Spinal cord (tissue), 10 donors: ENCODE measurements around the gene NR1D2. TPM values are rescaled to one million over a fixed set of nuclear protein-coding genes. Genes with fewer than 3 reads are reported as not detected.
"Not testable (repeated sequence)": the region's sequence is repeated elsewhere in the genome, so short reads cannot be mapped to it uniquely, and the experiment has no call there.

Source experiments
- DNase-seq, 6 donors: peaks; one replicate each; pipeline versions ENCODE4 v3.0.0 to v3.0.0-alpha.2; 2013 to 2015; ENCODE audit warnings: low spot score in 6 of 6, low read depth in 4 of 6
- H3K27ac ChIP-seq: one replicate; pipeline ENCODE4 v1.5.1; 2013; ENCODE audit warnings: low read depth, low read length, control low read depth
- H3K27me3 ChIP-seq: one replicate; pipeline ENCODE4 v1.6.1; 2013; ENCODE audit warnings: low read length; ENCODE audit not compliant: control insufficient read depth, insufficient read depth
- H3K36me3 ChIP-seq: one replicate; pipeline ENCODE4 v1.6.1; 2013; ENCODE audit warnings: low read length; ENCODE audit not compliant: control insufficient read depth, insufficient read depth
- H3K4me1 ChIP-seq: one replicate; pipeline ENCODE4 v1.6.1; 2013; ENCODE audit warnings: low read length; ENCODE audit not compliant: control insufficient read depth, insufficient read depth
- H3K4me3 ChIP-seq: one replicate; pipeline ENCODE4 v1.5.1; 2013; ENCODE audit warnings: low read depth, low read length, control low read depth
- H3K9me3 ChIP-seq: one replicate; pipeline ENCODE4 v1.6.1; 2013; ENCODE audit warnings: low read length; ENCODE audit not compliant: control insufficient read depth, insufficient read depth
- WGBS: methylation state at CpG from one replicate; pipeline ENCODE4 v1.1.5; 2013; ENCODE audit warnings: missing lambda C conversion rate; ENCODE audit not compliant: insufficient coverage; 5-methylcytosine and 5-hydroxymethylcytosine counted together
- polyA plus RNA-seq, 2 donors: library from polyadenylated mRNA; unstranded; fragments of 120-200 nt; gene quantifications; one replicate each; pipeline ENCODE4 v1.2.1, GENCODE V29; 2013; ENCODE audit not compliant: insufficient read length in 2 of 2
- total RNA-seq, 2 donors: library from RNA; depleted of rRNA in 1 of 2; stranded (reverse); fragments of 120-200 nt in 1 of 2; fragments of >200 nt in 1 of 2; gene quantifications; one replicate each; pipeline versions ENCODE4 v1.2.3 to v1.2.4, GENCODE V29; 2013 to 2014
- donor health status: healthy.

The NR1D2 gene
- total and polyA plus RNA-seq, 4 donors: 26.2 to 70.9 (median 43.3) TPM

DNA sequence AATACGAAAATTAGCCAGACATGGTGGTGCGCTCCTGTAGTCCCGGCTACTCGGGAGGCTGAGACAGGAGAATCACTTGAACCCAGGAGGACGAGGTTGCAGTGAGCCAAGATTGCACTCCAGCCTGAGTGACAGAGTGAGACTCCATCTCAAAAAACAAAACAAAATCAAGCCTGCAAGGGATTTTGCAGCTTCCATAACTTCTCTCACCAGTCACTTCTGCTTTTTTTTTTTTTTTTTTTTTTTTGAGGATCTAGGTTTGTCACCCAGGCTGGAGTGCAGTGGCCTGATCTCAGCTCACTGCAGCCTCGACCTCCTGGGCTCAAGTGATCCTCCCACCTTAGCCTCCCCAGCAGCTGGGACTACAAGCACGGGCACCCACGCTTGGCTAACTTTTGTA, 65.7 kb downstream of the NR1D2 start:
- DNase-seq, H3K27me3 ChIP-seq, H3K9me3 ChIP-seq, H3K36me3 ChIP-seq, H3K4me3 ChIP-seq, H3K4me1 ChIP-seq, H3K27ac ChIP-seq: not testable (repeated sequence)
- 96% methylated on average over 7 of the region's 8 CpGs for WGBS

- peak in 1 of 6 donors; percentile 51 for DNase-seq
- Histone ChIP-seq H3K4me3 (no peak overlapping the region), H3K27me3 (no peaks in the 10 kb centered on the region), H3K9me3 (no peaks in the 10 kb centered on the region), H3K4me1 (no peaks in the 10 kb centered on the region), H3K36me3 (no peaks in the 10 kb centered on the region), H3K27ac (no peak overlapping the region)
- 47% methylated on average over 2 of the region's 2 CpGs for WGBS
Measured at GRCh38 chr3:24012589-24013269, 67.6 kb downstream of the NR1D2 start.

- peak in 1 of 6 donors; percentile 26 for DNase-seq
- Histone ChIP-seq H3K4me1 (no peaks in the 10 kb centered on the region), H3K4me3 (no peak overlapping the region), H3K9me3 (no peaks in the 10 kb centered on the region), H3K27ac (no peak overlapping the region), H3K36me3 (peaks cover 2% of the 10 kb centered on the region), H3K27me3 (no peaks in the 10 kb centered on the region)
Measured at GRCh38 chr3:24017305-24017704, 72.2 kb downstream of the NR1D2 start.

DNA sequence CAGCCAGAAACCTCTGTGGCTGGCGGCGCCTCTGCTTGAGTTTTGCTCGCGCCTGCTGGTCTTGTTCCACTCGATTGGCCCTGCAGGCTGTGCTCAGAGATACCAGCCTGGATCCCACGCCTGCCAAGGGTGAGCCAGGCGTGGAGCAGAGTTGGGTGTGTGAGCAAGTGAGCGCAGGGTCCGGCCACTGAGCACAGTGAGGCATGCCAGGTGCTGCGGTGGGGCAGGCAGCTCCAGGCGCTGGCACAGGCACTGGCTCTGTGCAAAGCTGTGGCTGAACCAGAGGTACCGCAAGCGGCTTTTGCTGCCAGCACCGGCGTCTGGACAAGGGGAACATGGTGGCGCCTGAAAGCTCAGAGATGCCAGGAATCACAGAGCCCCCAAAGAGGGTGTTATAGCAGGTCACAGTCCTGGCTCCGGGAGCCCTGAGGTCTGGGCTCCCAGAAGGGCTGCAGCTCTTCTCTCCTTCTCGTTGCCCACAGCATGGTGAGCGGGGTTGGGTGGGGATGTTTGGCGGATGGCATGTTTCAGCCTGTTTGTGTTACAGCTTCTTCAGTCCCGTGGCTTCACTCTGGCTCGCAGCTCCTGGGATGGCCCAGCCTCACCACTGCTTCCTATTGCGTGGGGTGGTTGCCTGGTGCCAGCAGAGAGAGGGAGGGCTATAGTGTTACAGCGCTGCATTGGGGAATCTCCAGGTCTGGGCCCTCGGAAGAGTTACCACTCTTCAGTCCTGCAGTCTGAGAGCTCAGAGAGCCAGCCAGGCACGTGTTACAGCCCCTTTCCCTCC, 73.9 kb downstream of the NR1D2 start:
- no peaks in the 10 kb centered on the region for H3K27me3 ChIP-seq
- H3K36me3 ChIP-seq: peaks cover 2% of the 10 kb centered on the region
- no peak overlapping the region for H3K27ac ChIP-seq
- H3K9me3 ChIP-seq: no peaks in the 10 kb centered on the region
- 85% methylated on average over 24 of the region's 26 CpGs for WGBS
- peak in 1 of 6 donors; percentile 43 for DNase-seq
- H3K4me3 ChIP-seq: no peak overlapping the region
- H3K4me1 ChIP-seq: no peaks in the 10 kb centered on the region

- no peak overlapping the region for H3K4me3 ChIP-seq
- no peak for DNase-seq
- no peaks in the 10 kb centered on the region for H3K27me3 ChIP-seq
- H3K9me3 ChIP-seq: no peaks in the 10 kb centered on the region
- H3K4me1 ChIP-seq: no peaks in the 10 kb centered on the region
- peaks cover 2% of the 10 kb centered on the region for H3K36me3 ChIP-seq
- WGBS: 84% methylated on average over 4 of the region's 4 CpGs
- no peak overlapping the region for H3K27ac ChIP-seq
Measured at GRCh38 chr3:24019585-24019984, 74.5 kb downstream of the NR1D2 start.

GRCh38 chr3:24020036-24020691, 75.1 kb downstream of the NR1D2 start:
- no peak for DNase-seq
- H3K27ac ChIP-seq: no peak overlapping the region
- WGBS: 93% methylated on average over 11 of the region's 20 CpGs

DNA sequence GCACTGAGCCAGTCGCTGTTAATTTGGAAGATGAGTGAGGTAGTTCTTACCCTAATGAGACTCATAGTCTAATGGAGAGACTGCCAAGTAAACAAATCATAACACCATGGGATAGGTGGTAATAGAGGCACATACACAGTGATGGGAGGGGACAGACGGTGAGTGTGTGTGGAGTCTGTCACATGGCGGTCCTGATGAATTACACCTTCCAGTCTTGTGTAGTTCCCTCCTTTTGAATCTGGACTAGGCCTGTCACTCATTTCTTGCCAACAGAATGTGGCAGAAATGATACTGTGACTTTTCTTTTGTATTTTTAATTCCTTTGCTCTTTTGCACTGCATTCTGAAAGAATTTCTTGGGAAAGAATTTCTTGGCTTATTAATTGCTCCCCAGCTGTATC, 78.1 kb downstream of the NR1D2 start:
- no CpG with 5 or more reads among the region's 3 CpGs for WGBS
- Histone ChIP-seq H3K9me3 (peaks cover 1% of the 10 kb centered on the region), H3K27ac (no peak overlapping the region)

More at GRCh38 chr3:24020036-24020691, 75.1 kb downstream of the NR1D2 start:
- peaks cover 2% of the 10 kb centered on the region for H3K36me3 ChIP-seq
- H3K4me3 ChIP-seq: no peak overlapping the region
- H3K4me1 ChIP-seq: no peaks in the 10 kb centered on the region
- H3K9me3 ChIP-seq: no peaks in the 10 kb centered on the region
- no peaks in the 10 kb centered on the region for H3K27me3 ChIP-seq

GRCh38 chr3:24025805-24026204, 80.7 kb downstream of the NR1D2 start:
- WGBS: 100% methylated on average over 1 of the region's 3 CpGs
- no peak overlapping the region for H3K4me3 ChIP-seq

More for the DNA sequence above, 78.1 kb downstream of the NR1D2 start:
- Histone ChIP-seq H3K36me3 (peaks cover 2% of the 10 kb centered on the region), H3K27me3 (no peaks in the 10 kb centered on the region), H3K4me3 (no peak overlapping the region), H3K4me1 (no peaks in the 10 kb centered on the region)
- DNase-seq: peak in 1 of 6 donors; percentile 60

DNA sequence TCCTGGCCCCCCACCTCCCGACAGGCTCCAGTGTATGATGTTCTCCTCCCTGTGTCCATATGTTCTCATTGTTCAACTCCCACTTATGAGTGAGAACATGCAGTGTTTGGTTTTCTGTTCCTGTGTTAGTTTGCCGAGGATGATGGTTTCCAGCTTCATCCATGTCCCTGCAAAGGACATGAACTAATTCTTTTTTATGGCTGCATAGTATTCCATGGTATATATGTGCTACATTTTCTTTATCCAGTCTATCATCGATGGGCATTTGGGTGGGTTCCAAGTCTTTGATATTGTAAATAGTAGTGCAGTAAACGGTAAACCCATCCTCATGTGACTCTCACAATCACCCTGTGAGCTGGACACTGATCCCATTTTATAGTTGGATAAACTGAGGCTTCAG, 81.6 kb downstream of the NR1D2 start:
- not testable (repeated sequence) for H3K4me1 ChIP-seq, H3K27ac ChIP-seq
- WGBS: no CpG with 5 or more reads among the region's 4 CpGs

More at GRCh38 chr3:24025805-24026204, 80.7 kb downstream of the NR1D2 start:
- no peaks in the 10 kb centered on the region for H3K4me1 ChIP-seq
- no peak overlapping the region for H3K27ac ChIP-seq
- no peaks in the 10 kb centered on the region for H3K36me3 ChIP-seq
- peaks cover 1% of the 10 kb centered on the region for H3K9me3 ChIP-seq
- DNase-seq: no peak
- no peaks in the 10 kb centered on the region for H3K27me3 ChIP-seq

More for the DNA sequence above, 81.6 kb downstream of the NR1D2 start:
- H3K9me3 ChIP-seq, H3K36me3 ChIP-seq, DNase-seq, H3K4me3 ChIP-seq, H3K27me3 ChIP-seq: not testable (repeated sequence)
